ENCODE data around the gene SV2C. TPM values are rescaled to one million over a fixed set of nuclear protein-coding genes. Genes with fewer than 3 reads are reported as not detected.

The SV2C gene
- total and polyA plus RNA-seq, 2 of the 13 experiments (the other 11 are each of a cell fraction or from before 2014, with no cell fraction given) = not detected

DNA sequence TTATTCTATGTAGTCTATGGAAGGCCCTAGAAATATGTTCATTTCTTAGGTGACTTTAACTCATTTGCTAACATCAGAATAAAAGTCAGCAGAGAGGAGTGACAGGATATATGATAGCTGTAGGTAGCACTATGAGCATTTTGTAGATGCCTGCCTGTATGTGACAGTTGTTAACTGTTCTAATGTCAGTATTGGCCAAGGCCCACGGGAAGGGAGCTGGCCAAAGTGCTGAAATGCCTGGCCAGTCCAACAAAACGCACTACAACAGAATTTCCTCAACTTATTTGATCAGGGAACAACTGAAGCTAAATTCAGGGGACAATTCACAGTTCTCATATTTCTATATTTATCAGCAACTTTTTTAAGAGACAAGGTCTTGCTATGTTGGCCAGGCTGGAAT, 20.8 kb downstream of the SV2C start (continued):
- TF ChIP-seq, protein P1, sequence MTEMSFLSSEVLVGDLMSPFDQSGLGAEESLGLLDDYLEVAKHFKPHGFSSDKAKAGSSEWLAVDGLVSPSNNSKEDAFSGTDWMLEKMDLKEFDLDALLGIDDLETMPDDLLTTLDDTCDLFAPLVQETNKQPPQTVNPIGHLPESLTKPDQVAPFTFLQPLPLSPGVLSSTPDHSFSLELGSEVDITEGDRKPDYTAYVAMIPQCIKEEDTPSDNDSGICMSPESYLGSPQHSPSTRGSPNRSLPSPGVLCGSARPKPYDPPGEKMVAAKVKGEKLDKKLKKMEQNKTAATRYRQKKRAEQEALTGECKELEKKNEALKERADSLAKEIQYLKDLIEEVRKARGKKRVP (CRISPR knock-in tag; IDR thresholded peaks at IDR 0.05) = no peak
- TF ChIP-seq, protein P2, sequence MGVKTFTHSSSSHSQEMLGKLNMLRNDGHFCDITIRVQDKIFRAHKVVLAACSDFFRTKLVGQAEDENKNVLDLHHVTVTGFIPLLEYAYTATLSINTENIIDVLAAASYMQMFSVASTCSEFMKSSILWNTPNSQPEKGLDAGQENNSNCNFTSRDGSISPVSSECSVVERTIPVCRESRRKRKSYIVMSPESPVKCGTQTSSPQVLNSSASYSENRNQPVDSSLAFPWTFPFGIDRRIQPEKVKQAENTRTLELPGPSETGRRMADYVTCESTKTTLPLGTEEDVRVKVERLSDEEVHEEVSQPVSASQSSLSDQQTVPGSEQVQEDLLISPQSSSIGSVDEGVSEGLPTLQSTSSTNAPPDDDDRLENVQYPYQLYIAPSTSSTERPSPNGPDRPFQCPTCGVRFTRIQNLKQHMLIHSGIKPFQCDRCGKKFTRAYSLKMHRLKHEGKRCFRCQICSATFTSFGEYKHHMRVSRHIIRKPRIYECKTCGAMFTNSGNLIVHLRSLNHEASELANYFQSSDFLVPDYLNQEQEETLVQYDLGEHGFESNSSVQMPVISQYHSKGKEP (CRISPR knock-in tag; IDR thresholded peaks at IDR 0.05) = 0 out of 2 replicates have a peak, but pooled peaks have one; percentile 72
- TF ChIP-seq ZNF331 (CRISPR knock-in tag; IDR thresholded peaks at IDR 0.05) (no peak), EHMT2 (IDR thresholded peaks at IDR 0.05; ENCODE audit: borderline replicate concordance, low read depth, low read length) (peak; percentile 98), IRF2 (CRISPR knock-in tag; IDR thresholded peaks at IDR 0.05) (0 out of 2 replicates have a peak, but pooled peaks have one; percentile 31), SOX5 (CRISPR knock-in tag; IDR thresholded peaks at IDR 0.05; ENCODE audit: borderline replicate concordance) (0 out of 2 replicates have a peak, but pooled peaks have one; percentile 18), PPARG (CRISPR knock-in tag; conservative IDR thresholded peaks at IDR 0.05) (0 out of 2 replicates have a peak, but pooled peaks have one; percentile 12), MIER2 (CRISPR knock-in tag; IDR thresholded peaks at IDR 0.05) (peak; percentile 99), ZNF12 (CRISPR knock-in tag; IDR thresholded peaks at IDR 0.05) (peak; percentile 56; the same call in 1 of the 2 replicates), ELF3 (CRISPR knock-in tag; IDR thresholded peaks at IDR 0.05) (peak; percentile 50; the same call in 1 of the 2 replicates), ZNF232 (CRISPR knock-in tag; IDR thresholded peaks at IDR 0.05; ENCODE audit: borderline replicate concordance) (peak; percentile 65; the same call in 1 of the 2 replicates), WIZ (CRISPR knock-in tag; IDR thresholded peaks at IDR 0.05) (peak; percentile 95), GATAD1 (CRISPR knock-in tag; IDR thresholded peaks at IDR 0.05) (0 out of 2 replicates have a peak, but pooled peaks have one; percentile 22), THAP11 (CRISPR knock-in tag; IDR thresholded peaks at IDR 0.05) (0 out of 2 replicates have a peak, but pooled peaks have one; percentile 38), ZNF7 (CRISPR knock-in tag; IDR thresholded peaks at IDR 0.05) (no peak)
- TF ChIP-seq, protein P3, sequence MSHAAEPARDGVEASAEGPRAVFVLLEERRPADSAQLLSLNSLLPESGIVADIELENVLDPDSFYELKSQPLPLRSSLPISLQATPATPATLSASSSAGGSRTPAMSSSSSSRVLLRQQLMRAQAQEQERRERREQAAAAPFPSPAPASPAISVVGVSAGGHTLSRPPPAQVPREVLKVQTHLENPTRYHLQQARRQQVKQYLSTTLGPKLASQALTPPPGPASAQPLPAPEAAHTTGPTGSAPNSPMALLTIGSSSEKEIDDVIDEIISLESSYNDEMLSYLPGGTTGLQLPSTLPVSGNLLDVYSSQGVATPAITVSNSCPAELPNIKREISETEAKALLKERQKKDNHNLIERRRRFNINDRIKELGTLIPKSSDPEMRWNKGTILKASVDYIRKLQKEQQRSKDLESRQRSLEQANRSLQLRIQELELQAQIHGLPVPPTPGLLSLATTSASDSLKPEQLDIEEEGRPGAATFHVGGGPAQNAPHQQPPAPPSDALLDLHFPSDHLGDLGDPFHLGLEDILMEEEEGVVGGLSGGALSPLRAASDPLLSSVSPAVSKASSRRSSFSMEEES (CRISPR knock-in tag; IDR thresholded peaks at IDR 0.05) = 0 out of 2 replicates have a peak, but pooled peaks have one; percentile 46
- TF ChIP-seq, protein P4, sequence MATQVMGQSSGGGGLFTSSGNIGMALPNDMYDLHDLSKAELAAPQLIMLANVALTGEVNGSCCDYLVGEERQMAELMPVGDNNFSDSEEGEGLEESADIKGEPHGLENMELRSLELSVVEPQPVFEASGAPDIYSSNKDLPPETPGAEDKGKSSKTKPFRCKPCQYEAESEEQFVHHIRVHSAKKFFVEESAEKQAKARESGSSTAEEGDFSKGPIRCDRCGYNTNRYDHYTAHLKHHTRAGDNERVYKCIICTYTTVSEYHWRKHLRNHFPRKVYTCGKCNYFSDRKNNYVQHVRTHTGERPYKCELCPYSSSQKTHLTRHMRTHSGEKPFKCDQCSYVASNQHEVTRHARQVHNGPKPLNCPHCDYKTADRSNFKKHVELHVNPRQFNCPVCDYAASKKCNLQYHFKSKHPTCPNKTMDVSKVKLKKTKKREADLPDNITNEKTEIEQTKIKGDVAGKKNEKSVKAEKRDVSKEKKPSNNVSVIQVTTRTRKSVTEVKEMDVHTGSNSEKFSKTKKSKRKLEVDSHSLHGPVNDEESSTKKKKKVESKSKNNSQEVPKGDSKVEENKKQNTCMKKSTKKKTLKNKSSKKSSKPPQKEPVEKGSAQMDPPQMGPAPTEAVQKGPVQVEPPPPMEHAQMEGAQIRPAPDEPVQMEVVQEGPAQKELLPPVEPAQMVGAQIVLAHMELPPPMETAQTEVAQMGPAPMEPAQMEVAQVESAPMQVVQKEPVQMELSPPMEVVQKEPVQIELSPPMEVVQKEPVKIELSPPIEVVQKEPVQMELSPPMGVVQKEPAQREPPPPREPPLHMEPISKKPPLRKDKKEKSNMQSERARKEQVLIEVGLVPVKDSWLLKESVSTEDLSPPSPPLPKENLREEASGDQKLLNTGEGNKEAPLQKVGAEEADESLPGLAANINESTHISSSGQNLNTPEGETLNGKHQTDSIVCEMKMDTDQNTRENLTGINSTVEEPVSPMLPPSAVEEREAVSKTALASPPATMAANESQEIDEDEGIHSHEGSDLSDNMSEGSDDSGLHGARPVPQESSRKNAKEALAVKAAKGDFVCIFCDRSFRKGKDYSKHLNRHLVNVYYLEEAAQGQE (IDR thresholded peaks at IDR 0.05; ENCODE audit: borderline replicate concordance in 1 of 2, low read depth in 1 of 2, low read length in 2 of 2) = peak; percentile 78 to 99
- TF ChIP-seq, protein P5, sequence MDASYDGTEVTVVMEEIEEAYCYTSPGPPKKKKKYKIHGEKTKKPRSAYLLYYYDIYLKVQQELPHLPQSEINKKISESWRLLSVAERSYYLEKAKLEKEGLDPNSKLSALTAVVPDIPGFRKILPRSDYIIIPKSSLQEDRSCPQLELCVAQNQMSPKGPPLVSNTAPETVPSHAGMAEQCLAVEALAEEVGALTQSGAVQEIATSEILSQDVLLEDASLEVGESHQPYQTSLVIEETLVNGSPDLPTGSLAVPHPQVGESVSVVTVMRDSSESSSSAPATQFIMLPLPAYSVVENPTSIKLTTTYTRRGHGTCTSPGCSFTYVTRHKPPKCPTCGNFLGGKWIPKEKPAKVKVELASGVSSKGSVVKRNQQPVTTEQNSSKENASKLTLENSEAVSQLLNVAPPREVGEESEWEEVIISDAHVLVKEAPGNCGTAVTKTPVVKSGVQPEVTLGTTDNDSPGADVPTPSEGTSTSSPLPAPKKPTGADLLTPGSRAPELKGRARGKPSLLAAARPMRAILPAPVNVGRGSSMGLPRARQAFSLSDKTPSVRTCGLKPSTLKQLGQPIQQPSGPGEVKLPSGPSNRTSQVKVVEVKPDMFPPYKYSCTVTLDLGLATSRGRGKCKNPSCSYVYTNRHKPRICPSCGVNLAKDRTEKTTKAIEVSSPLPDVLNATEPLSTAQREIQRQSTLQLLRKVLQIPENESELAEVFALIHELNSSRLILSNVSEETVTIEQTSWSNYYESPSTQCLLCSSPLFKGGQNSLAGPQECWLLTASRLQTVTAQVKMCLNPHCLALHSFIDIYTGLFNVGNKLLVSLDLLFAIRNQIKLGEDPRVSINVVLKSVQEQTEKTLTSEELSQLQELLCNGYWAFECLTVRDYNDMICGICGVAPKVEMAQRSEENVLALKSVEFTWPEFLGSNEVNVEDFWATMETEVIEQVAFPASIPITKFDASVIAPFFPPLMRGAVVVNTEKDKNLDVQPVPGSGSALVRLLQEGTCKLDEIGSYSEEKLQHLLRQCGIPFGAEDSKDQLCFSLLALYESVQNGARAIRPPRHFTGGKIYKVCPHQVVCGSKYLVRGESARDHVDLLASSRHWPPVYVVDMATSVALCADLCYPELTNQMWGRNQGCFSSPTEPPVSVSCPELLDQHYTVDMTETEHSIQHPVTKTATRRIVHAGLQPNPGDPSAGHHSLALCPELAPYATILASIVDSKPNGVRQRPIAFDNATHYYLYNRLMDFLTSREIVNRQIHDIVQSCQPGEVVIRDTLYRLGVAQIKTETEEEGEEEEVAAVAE (CRISPR knock-in tag; IDR thresholded peaks at IDR 0.05; ENCODE audit: borderline replicate concordance) = 0 out of 2 replicates have a peak, but pooled peaks have one; percentile 48
